Caco-2 (cell line): ENCODE measurements around the gene COX15. TPM values are rescaled to one million over a fixed set of nuclear protein-coding genes. Genes with fewer than 3 reads are reported as not detected.
"Not testable (repeated sequence)": the region's sequence is repeated elsewhere in the genome, so short reads cannot be mapped to it uniquely, and the experiment has no call there.

Source experiments
- BruUV-seq: library from RNA; stranded (reverse); fragments of 400-500 nt; replicated peaks from 2 replicates; lab custom pipeline; 2021; lab: Mats Ljungman, UMichigan
- CTCF ChIA-PET: fragments of 300-600 bp; sonication (Branson Sonifier 250); formaldehyde crosslinking; loops from one replicate; lab custom pipeline; 2022; ENCODE audit warnings: antibody characterized with exemption; lab: Charles Lee
- POLR2A ChIA-PET: fragments of 300-600 bp; sonication (Branson Sonifier 250); formaldehyde crosslinking; loops from one replicate; lab custom pipeline; 2022; ENCODE audit warnings: antibody characterized with exemption; lab: Charles Lee
- DNase-seq, 2 experiments: peaks; one replicate each; pipeline versions ENCODE4 v3.0.0 to v3.0.0-alpha.2; 2020 to 2022
- H3K27me3 ChIP-seq: replicated peaks from 2 replicates; pipeline ENCODE4 v1.6.0; 2011; ENCODE audit warnings: low read length; ENCODE audit not compliant: control insufficient read depth, insufficient read depth
- H3K36me3 ChIP-seq: 2 replicates; pipeline ENCODE4 v1.5.1; 2011; ENCODE audit warnings: low read length; ENCODE audit not compliant: control insufficient read depth, insufficient read depth
- H3K4me1 ChIP-seq: fragments of 250-450 bp; sonication (Bioruptor Pico); 2 replicates; pipeline ENCODE4 v1.5.1; 2020; ENCODE audit warnings: mild to moderate bottlenecking
- H3K4me3 ChIP-seq: 2 replicates; pipeline ENCODE4 v1.5.1; 2011; ENCODE audit warnings: low read depth, mild to moderate bottlenecking, control low read depth, low read length
- H3K9me3 ChIP-seq: fragments of 250-450 bp; sonication (Bioruptor Pico); 2 replicates; pipeline ENCODE4 v1.5.1; 2020; ENCODE audit warnings: mild to moderate bottlenecking, moderate library complexity
- H3K27ac Mint-ChIP-seq: one replicate; pipeline ENCODE4 v1.8.0; 2022; ENCODE audit warnings: mixed read lengths; ENCODE audit not compliant: unreplicated experiment
- H3K27me3 Mint-ChIP-seq: one replicate; pipeline ENCODE4 v1.8.0; 2022; ENCODE audit warnings: mixed read lengths; ENCODE audit not compliant: insufficient read depth, unreplicated experiment
- H3K36me3 Mint-ChIP-seq: one replicate; pipeline ENCODE4 v1.8.0; 2022; ENCODE audit warnings: mild to moderate bottlenecking, mixed read lengths; ENCODE audit not compliant: insufficient read depth, unreplicated experiment
- H3K4me1 Mint-ChIP-seq: one replicate; pipeline ENCODE4 v1.8.0; 2022; ENCODE audit warnings: low read depth, mixed read lengths; ENCODE audit not compliant: unreplicated experiment
- H3K4me3 Mint-ChIP-seq: one replicate; pipeline ENCODE4 v1.8.0; 2022; ENCODE audit warnings: mild to moderate bottlenecking, moderate library complexity, mixed read lengths; ENCODE audit not compliant: unreplicated experiment
- H3K9me3 Mint-ChIP-seq: one replicate; pipeline ENCODE4 v1.8.0; 2022; ENCODE audit warnings: mixed read lengths; ENCODE audit not compliant: unreplicated experiment
- CTCF ChIP-seq, 2 experiments: fragments of 200-600 bp in 1 of 2; IDR thresholded peaks; 1 replicate in 1 of 2; 2 replicates in 1 of 2; pipeline versions ENCODE4 v1.5.1 to v1.8.0; 2011 to 2022; ENCODE audit warnings: antibody characterized with exemption in 1 of 2, control low read depth in 1 of 2, inconsistent platforms in 1 of 2, low read depth in 1 of 2, low read length in 1 of 2, mild to moderate bottlenecking in 1 of 2, moderate library complexity in 1 of 2; ENCODE audit not compliant: insufficient read depth in 1 of 2, severe bottlenecking in 1 of 2, unreplicated experiment in 1 of 2
- intact Hi-C: fragments of 100-400 bp; cut with micrococcal nuclease; formaldehyde crosslinking; loops from one replicate; pipeline ENCODE4 v1.10.0; 2022; ENCODE audit not compliant: unreplicated experiment
- total RNA-seq: library from RNA; stranded (reverse); gene quantifications from 2 replicates; pipeline ENCODE4 v1.2.3, GENCODE V29; 2022

Gene COX15
- total RNA-seq, 1 experiment from 2014 or later, result 47.6 TPM

DNA sequence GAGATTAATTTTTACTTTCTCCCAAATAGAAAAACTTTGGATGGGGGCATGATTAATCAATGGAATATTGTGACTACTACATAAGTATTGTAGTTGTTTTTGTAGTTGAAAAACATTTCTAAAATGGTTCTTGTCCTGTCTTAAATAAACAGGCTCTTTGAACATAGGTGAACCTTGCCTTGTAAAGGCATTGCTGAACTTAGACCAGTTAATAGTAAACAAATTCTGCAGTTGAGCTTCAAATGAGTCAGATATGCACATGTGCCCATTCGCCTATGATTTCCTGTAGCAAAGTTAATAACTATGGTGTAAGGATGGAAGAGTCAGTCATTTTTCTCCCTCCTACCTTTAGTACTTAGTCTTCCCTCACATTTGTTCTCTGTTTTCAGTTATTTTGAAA, 22.7 kb upstream of the COX15 start:
- H3K27me3 ChIP-seq, result no peaks in the 10 kb centered on the region
- intact Hi-C loops, result no loop called here
- no peak overlapping the region for H3K4me3 ChIP-seq
- no peak for TF ChIP-seq CTCF (IDR thresholded peaks at IDR 0.05; ENCODE audit: insufficient read depth in 1 of 2, low read depth in 1 of 2, low read length in 1 of 2, severe bottlenecking in 1 of 2, unreplicated experiment in 1 of 2)
- ChIA-PET POLR2A (interaction anchor here (0.5 kb wide), 1 partner anchor 13 kb away, joined by 7 read pairs; no protein-coding TSS in a partner anchor), CTCF (no interaction called here)
- Mint-ChIP-seq H3K27me3 (no peaks in the 10 kb centered on the region), H3K9me3 (no peaks in the 10 kb centered on the region), H3K4me1 (no peaks in the 10 kb centered on the region), H3K4me3 (no peak overlapping the region), H3K27ac (no peak overlapping the region), H3K36me3 (peaks cover 56% of the 10 kb centered on the region)
- peaks cover 3% of the 10 kb centered on the region; the same call in 1 of the 2 replicates for H3K36me3 ChIP-seq
- BruUV-seq, result no TSS peak
- DNase-seq, result no peak
- H3K4me1 ChIP-seq, result no peaks in the 10 kb centered on the region
- no peaks in the 10 kb centered on the region for H3K9me3 ChIP-seq

- Histone ChIP-seq H3K9me3 (no peaks in the 10 kb centered on the region), H3K4me3 (no peak overlapping the region), H3K4me1 (no peaks in the 10 kb centered on the region), H3K36me3 (no peaks in the 10 kb centered on the region; the same call in 1 of the 2 replicates), H3K27me3 (no peaks in the 10 kb centered on the region)
- CTCF ChIA-PET, result no interaction called here
- POLR2A ChIA-PET, result no interaction called here
- H3K9me3 Mint-ChIP-seq, result no peaks in the 10 kb centered on the region
- peaks cover 24% of the 10 kb centered on the region for H3K36me3 Mint-ChIP-seq
- no peak overlapping the region for H3K27ac Mint-ChIP-seq
- DNase-seq, result no peak
- no TSS peak for BruUV-seq
- intact Hi-C loops, result no loop called here
- H3K4me1 Mint-ChIP-seq, result no peaks in the 10 kb centered on the region
- TF ChIP-seq CTCF (IDR thresholded peaks at IDR 0.05; ENCODE audit: insufficient read depth in 1 of 2, low read depth in 1 of 2, low read length in 1 of 2, severe bottlenecking in 1 of 2, unreplicated experiment in 1 of 2), result no peak
- H3K4me3 Mint-ChIP-seq, result no peak overlapping the region
- no peaks in the 10 kb centered on the region for H3K27me3 Mint-ChIP-seq
Measured at GRCh38 chr10:99750641-99751040, 18.7 kb upstream of the COX15 start.

DNA sequence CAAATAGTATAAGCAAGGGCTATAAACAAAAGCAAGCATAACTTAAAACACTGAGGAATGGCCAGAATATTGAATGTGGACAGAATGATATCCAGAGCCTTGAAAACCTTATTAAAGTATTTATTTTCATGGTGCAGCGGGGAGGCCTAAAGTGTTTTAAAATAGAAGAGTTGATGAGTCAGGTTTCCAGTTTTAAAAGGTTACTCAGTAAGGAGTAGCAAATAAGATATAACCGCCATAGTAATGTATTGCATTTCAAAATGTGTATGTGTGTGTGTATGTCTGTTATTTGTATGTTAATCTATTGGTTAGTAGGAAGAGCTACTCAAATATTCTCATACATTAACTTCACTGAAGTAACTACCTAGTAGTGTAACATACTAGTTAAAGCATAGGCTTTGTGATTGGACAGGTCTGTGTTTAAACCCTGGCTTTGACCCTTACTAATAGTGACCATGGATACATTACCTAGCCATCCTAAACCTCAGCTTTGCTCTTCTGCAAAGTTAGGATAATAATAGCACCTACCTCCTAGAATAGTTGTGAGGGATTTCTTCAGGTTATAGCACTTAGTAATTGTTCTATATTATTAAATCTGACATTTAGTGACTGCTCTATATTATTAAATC, 17.0 kb upstream of the COX15 start:
- no peaks in the 10 kb centered on the region for H3K4me1 ChIP-seq
- no peaks in the 10 kb centered on the region for H3K9me3 Mint-ChIP-seq
- no peak overlapping the region for H3K4me3 Mint-ChIP-seq
- no peak overlapping the region for H3K27ac Mint-ChIP-seq
- BruUV-seq, result no TSS peak
- ChIA-PET CTCF (interaction anchor here (0.6 kb wide), 1 partner anchor 16 kb away, joined by 3 read pairs; no protein-coding TSS in a partner anchor), POLR2A (no interaction called here)
- no peak for DNase-seq
- no peaks in the 10 kb centered on the region for H3K4me1 Mint-ChIP-seq
- H3K4me3 ChIP-seq, result no peak overlapping the region
- H3K36me3 Mint-ChIP-seq, result peaks cover 39% of the 10 kb centered on the region
- no peaks in the 10 kb centered on the region; the same call in none of the 2 replicates for H3K36me3 ChIP-seq
- intact Hi-C loops, result no loop called here
- no peaks in the 10 kb centered on the region for H3K9me3 ChIP-seq
- no peaks in the 10 kb centered on the region for H3K27me3 Mint-ChIP-seq
- no peaks in the 10 kb centered on the region for H3K27me3 ChIP-seq
- no peak for TF ChIP-seq CTCF (IDR thresholded peaks at IDR 0.05; ENCODE audit: insufficient read depth in 1 of 2, low read depth in 1 of 2, low read length in 1 of 2, severe bottlenecking in 1 of 2, unreplicated experiment in 1 of 2)

DNA sequence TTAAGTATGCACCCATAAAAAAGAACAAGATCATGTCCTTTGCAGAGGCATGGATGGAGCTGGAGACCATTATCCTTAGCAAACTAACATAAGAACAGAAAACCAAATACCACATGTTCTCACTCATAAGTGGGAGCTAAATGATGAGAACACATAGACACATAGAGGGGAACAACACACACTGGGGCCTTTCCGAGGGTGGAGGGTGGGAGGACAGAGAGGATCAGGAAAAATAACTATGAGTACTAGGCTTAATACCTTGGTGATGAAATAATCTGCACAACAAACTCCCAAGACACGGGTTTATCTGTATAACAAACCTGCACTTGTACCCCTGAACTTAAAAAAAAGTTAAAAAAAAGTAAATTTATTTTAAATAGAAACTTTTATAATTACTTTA, 14.2 kb upstream of the COX15 start:
- POLR2A ChIA-PET, CTCF ChIA-PET, H3K27ac Mint-ChIP-seq, BruUV-seq, H3K27me3 Mint-ChIP-seq, DNase-seq, H3K36me3 ChIP-seq, H3K4me1 Mint-ChIP-seq, H3K9me3 Mint-ChIP-seq, intact Hi-C loops, H3K4me3 ChIP-seq, H3K9me3 ChIP-seq, H3K27me3 ChIP-seq, H3K4me3 Mint-ChIP-seq, H3K4me1 ChIP-seq: not testable (repeated sequence)
- H3K36me3 Mint-ChIP-seq, result peaks cover 54% of the 10 kb centered on the region
